B cell (primary cell): ENCODE data around the gene ZNF75A.

Source experiments
- CTCF ChIP-seq: fragments of 200-600 bp; IDR thresholded peaks from one replicate; pipeline ENCODE4 v1.8.0; 2022; ENCODE audit warnings: antibody characterized with exemption, mild to moderate bottlenecking
- EZH2 ChIP-seq: IDR thresholded peaks from 2 replicates; pipeline ENCODE4 v1.6.1; 2012; ENCODE audit warnings: borderline replicate concordance, low read depth, mild to moderate bottlenecking, moderate library complexity, low read length; ENCODE audit not compliant: insufficient read depth, poor library complexity, severe bottlenecking

- TF ChIP-seq CTCF (no peak), EZH2 (no peak)
Observed at GRCh38 chr16:3256866-3257465, 48.3 kb upstream of the ZNF75A start.
